Limb (tissue), 2 donors: ENCODE data around the gene RASGEF1C.
"Not testable (repeated sequence)": the region's sequence is repeated elsewhere in the genome, so short reads cannot be mapped to it uniquely, and the experiment has no call there.

ENCODE experiments used
- DNase-seq, 2 donors: peaks; one replicate each; pipeline ENCODE4 v3.0.0-alpha.2; 2016; ENCODE audit errors: extremely low spot score in 2 of 2

The RASGEF1C gene

GRCh38 chr5:180101451-180102105 lies 107.4 kb downstream of the RASGEF1C start:
- DNase-seq = peak in 1 of 2 donors; percentile 11

DNA sequence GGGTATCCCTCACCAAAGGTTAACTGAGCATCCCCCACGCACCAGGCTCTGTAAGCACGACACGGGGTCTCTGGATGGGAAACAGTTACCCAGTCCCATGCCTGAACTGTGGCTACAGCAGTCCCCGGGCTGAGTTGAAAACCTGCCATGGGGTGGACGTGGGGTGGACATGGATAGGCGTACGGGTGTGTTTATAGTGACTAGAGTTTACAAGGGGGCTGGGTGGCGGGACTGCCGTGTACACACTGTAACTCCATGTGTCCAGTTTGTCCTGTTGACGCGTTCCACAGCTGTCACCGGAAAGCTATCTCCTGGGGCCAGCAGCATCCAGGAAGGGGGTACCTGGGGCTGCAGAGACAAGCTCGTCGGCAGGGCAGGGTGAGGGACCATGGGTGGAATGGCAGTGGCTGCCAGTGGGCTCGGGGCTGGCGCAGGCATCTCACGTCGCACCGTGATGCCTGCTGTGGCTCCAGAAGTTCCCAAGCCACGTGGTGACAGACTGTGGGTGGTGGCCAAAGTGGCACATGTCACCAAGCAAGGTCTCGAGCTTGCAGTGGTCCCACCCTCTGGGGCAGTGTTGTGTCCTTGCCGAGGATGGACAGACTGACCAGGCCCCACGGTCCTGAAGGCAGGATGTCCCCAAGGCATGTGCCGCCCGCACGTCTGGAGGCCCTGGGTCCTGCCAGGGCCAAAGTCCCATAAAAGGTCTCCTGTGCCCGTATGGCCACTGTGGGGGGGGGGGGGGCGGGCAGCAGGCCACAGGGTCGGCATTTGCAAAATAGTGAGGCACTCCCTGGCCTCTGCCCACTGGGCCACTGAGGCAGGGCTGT lies 108.2 kb downstream of the RASGEF1C start:
- DNase-seq = peak in 1 of 2 donors; percentile 20

DNA sequence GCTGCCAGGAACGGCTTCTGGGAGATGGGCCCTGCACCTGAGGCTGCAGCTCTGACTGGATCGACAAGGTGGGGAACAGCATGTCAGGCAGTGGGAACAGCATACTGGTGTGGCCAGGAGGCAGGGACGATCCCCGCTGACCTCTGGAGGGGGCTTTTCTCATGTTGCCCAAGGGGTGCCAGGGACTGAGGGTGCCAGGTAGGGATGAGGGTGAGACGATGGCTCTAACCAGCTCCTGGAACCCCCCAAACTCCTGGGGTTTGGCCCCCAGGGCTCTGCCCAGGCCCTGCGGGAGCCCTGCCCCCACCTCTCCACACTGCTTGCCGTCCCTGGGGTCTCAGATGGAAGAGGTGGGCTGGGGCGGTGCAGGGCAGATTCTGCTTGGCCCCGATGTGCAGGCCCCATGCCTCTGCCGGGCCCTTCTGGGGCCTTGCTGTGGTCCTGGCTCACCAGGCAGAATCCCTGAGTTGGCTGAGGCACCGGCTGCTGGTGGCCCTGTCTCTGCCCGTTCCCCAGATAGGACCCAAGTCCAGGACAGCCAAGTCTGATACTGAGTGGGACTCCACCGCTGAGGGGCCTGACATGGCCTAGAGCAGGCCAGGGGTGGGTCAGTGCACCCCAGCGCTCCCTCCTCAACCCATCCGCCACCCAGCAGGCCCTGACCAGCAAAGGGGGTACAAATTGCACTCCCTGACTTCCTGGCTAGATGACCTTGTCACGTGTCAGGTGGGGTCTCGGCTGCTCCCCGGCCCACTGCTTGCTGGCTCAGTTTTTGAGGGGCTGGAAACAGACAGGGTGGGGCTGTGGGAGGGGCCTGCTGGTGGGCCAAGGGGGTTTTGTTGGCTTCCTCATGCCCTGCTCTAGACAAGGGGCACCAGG lies 109.0 kb downstream of the RASGEF1C start:
- peak in 1 of 2 donors; percentile 18 for DNase-seq

DNA sequence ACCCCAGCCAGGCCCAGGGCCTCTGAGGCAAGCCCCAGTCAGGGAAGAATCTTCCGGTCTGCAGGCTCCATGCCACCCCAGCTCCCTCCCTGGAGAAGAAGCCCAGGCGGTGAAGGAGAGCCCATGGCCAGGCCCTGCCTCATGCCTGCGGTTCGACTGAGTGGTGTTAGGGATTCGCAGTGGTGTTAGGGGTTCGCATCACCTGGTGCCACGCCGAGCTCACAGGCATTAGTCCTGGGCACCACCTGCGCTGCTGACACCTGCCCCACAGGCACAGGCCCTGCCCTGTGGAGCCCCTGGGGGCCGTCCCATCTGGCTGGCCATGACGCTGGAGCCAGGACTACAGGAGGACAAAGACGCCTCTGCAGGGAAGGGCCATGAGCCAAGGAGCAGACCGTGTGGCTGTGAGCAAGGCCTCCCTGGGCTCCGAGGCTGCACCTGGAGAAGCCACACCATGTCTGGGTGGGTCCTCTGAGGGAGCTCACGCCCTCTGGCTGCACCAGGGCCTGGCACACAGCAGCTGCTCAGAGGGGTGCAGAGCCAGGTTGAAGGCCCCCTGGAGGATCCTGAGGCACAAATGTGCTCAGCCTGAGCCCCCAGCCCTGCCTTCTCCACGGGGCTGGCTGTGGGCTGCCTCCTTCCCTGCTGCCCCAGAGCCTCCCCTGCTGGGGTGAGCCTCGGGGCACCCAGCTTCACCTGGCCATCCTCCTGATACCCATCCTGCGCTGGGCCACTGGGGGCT lies 109.8 kb downstream of the RASGEF1C start:
- peak in 1 of 2 donors; percentile 16 for DNase-seq

GRCh38 chr5:180098526-180098925 lies 110.5 kb downstream of the RASGEF1C start:
- DNase-seq = no peak

DNA sequence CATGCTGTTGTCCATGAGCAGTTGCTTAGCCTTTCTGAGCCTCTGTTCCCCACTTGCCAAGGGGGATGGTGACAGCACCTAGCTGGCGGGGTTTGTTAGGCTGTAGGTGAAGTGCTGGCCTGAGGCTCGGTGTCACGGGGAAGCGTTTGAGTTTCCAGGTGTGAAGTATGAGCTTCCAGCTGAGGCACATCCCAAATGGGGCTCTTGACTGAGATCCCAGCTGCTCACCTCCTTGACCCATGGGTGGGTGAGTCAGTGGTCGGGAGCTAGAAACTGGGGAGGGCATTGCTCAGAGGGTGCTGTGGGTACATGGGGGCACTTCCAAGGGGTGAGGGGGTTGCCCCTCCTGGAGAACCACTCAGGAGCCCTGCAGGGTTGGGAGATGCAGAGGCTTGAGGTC lies 111.1 kb downstream of the RASGEF1C start:
- no peak for DNase-seq

DNA sequence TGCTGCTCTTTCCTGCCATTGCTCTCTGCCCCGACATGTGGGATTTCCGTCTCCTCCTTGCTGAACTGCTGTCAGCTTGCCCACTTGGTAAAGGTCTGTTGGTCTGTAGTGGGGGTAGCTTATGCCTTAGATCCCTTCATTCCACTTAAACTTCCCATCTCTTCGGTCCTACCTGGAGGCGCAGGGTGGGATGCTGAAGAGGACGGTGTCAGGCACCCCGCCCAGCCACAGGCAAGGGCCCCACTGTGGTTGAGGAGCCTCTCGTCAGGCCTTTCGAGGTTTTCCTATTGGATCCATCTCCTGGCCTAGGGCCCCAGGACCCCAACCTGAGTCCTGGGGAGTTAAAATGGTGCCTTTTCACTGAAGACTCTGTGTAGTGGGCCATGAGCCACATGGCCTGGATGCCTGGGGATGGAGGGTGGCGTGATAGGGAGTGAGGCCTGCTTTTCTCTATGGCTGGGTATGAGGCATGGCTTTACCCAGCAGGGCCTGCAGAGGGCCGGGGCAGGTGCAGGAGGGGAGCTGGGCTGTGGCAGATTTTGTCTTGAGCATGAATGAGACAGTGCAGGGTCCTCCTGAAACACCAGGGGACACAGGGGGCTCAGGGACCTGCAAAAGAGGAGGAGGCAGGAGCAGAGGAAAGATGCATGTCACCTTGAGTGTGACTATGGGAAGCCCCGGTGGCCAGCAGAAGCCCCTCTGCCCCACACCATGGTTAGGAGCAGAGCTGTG lies 111.7 kb downstream of the RASGEF1C start:
- DNase-seq = no peak

GRCh38 chr5:180096616-180097015 lies 112.4 kb downstream of the RASGEF1C start:
- no peak for DNase-seq

GRCh38 chr5:180095545-180095944 lies 113.5 kb downstream of the RASGEF1C start:
- DNase-seq = no peak

- DNase-seq = no peak
These were observed 115.2 kb downstream of the RASGEF1C start for GRCh38 chr5:180093651-180094382.

DNA sequence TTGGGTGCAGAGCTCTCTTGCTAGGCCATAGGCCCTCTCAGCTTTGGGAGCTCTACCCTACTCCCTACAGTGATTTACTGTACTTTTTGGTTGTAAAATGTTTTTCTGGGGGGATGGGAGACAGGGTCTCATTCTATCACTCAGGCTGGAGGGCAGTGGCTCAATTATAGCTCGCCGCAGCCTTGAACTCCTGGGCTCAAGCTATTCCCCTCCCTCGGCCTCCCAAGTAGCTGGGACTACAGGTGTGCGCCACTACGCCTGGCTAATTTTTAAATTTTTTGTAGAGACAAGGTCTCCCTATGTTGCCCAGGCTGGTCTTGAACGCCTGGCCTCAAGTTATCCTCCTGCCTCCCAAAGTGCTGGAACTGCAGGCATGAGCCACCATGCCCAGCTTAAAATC lies 115.8 kb downstream of the RASGEF1C start:
- DNase-seq = no peak

DNA sequence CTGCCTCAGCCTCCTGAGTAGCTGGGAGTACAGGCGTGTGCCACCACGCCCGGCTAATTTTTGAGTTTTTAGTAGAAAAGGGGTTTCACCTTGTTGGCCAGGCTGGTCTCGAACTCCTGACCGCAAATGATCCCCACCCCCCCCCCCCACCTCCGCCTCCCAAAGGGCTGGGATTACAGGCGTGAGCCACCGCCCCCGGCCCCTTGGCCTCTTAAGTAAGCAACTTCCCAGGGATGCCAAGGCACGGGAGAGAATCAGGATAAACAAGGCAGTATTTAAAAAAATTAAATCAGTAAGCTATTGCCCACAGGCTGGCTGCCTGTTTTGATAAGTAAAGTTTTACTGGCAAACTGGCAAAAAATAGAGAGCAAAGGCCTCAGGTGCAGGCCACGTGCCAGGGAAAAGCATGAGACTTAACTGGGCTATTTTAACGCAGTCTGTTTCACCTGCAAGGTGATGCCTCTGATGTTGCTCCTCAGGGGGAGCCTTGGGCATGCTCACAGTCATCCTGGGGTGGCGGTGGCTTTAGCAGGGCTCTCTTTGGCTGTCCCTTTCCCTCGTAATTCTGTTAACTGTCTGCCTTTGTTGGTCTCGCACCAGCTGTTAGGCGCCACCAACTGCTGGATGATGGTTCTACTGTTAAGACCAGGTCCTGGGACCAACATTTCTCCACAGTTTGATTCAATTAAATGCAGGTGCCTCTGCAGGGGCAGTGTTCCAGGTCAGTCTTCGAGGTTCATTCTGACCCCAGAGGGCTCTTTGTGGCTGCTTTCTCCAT lies 118.1 kb downstream of the RASGEF1C start:
- peak; percentile 13 to 51 for DNase-seq

GRCh38 chr5:180090098-180090768 lies 118.8 kb downstream of the RASGEF1C start:
- peak; percentile 79 to 91 for DNase-seq

DNA sequence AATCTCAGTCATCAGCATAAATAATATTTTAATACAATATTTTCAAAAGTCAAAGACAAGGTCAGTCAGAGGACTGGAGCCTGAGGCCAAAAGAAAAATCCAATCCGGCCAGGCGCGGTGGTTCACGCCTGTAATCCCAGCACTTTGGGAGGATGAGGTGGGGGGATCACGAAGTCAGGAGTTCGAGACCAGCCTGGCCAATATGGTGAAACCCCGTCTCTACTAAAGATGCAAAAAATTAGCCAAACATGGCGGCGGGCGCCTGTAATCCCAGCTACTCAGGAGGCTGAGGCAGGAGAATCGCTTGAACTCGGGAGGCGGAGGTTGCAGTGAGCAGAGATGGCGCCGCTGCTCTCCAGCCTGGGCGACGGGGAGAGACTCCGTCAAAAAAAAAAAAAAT lies 119.4 kb downstream of the RASGEF1C start:
- not testable (repeated sequence) for DNase-seq

DNA sequence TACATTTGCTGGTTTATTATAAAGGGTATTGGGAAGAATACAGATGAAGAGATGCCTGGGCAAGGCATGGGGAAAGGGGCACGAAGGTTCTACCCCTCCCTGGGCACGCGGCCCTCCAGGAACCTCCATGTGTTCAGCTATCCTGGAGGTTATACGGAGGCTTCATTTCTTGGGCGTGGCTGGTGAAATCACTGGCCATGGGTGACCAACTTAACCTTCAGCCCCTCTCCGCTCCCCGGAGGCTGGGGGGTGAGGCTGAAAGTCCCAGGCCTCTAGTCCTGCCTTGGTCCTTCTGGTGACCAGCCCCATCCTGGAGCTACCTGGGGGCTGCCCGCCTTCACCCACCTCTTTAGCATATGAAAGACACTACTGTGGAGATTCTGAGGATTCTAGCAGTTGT lies 120.5 kb downstream of the RASGEF1C start:
- DNase-seq = peak in 1 of 2 donors; percentile 14

DNA sequence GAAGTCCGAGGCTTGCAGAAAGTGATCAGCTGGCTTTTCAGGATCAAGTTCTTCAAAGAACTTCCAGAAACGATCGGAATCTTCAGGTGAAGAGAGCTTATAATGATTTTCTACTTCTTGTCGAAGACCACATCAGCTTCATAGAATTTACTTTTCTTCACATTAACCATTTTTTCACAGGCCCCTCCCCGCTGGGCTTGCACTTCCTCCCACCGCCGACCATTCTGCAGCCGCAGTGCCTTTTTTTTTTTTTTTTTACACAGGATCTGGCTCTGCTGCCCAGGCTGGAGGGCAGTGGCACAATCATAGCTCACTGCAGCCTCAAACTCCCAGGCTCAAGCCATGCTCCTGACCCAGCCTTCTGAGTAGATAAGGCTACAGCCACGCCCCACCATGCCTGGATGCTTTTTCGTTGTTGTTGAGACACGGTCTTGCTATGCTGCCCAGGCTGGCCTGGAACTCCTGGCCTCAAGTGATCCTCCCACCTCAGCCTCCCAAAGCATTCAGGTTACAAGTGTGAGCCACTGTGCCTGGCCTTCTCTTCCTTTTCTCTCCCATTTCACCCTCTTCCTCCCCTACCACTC lies 122.1 kb downstream of the RASGEF1C start:
- DNase-seq = no peak

DNA sequence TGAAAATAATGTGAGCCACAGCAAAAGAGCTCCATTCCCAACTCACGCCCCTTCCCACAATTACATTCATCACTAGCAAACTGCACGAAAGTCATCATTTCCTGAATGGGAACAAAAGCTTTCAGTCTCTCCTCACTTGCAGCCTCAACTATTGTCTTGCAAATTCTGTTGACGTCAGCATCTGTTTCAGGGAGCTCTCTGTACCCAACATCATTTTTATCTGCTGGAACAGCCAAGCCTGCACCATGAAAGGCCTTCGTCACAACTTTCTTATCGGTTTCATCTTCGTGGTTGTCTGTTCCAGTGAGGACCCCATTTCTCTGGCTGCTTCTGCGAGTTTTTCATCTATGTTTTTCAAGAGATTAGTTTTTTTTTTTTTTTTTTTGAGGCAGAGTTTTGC lies 123.2 kb downstream of the RASGEF1C start:
- no peak for DNase-seq
